Endothelial cell of umbilical vein (primary cell): Measurements from ENCODE around the gene TMC2.
"Not testable (repeated sequence)": the region's sequence is repeated elsewhere in the genome, so short reads cannot be mapped to it uniquely, and the experiment has no call there.

ENCODE experiments used
- EZH2 ChIP-seq: IDR thresholded peaks from 2 replicates; pipeline ENCODE4 v1.6.1; 2012; ENCODE audit warnings: borderline replicate concordance, low read depth, mild to moderate bottlenecking, moderate library complexity, low read length, inconsistent platforms; ENCODE audit not compliant: severe bottlenecking
- FOS ChIP-seq: IDR thresholded peaks from 2 replicates; pipeline ENCODE4 v1.6.1; 2011; ENCODE audit warnings: mild to moderate bottlenecking, low read length, moderate library complexity, borderline replicate concordance; ENCODE audit not compliant: insufficient read depth
- GATA2 ChIP-seq: IDR thresholded peaks from 2 replicates; pipeline ENCODE4 v1.7.0; 2011; ENCODE audit warnings: low read depth, mild to moderate bottlenecking, moderate library complexity, mixed read lengths, low read length; ENCODE audit not compliant: insufficient read length, insufficient read depth
- JUN ChIP-seq: IDR thresholded peaks from 2 replicates; pipeline ENCODE4 v1.6.1; 2011; ENCODE audit warnings: borderline replicate concordance, low read depth; ENCODE audit not compliant: insufficient read length, insufficient read depth
- MYC ChIP-seq: IDR thresholded peaks from one replicate; pipeline ENCODE4 v1.6.1; 2011; ENCODE audit warnings: mild to moderate bottlenecking, low read depth, low read length
- POLR2A ChIP-seq: IDR thresholded peaks from 2 replicates; pipeline ENCODE4 v1.6.1; 2012; ENCODE audit warnings: low read depth, mild to moderate bottlenecking, control low read depth, low read length
- POLR2AphosphoS5 ChIP-seq: IDR thresholded peaks from 2 replicates; pipeline ENCODE4 v1.6.1; 2012; ENCODE audit warnings: low read depth, mild to moderate bottlenecking, control low read depth, low read length, moderate library complexity; ENCODE audit not compliant: insufficient read depth
- TF ChIP-seq, protein P1 (sequence below), 2 donors: IDR thresholded peaks; 1 replicate in 1 of 2; 2 replicates in 1 of 2; pipeline ENCODE4 v1.5.1; 2011; ENCODE audit warnings: low read length in 2 of 2, mild to moderate bottlenecking in 2 of 2, moderate library complexity in 2 of 2, control low read depth in 1 of 2, inconsistent platforms in 1 of 2, low read depth in 1 of 2; ENCODE audit not compliant: insufficient read depth in 1 of 2; ENCODE audit errors: extremely low read depth in 1 of 2
- TF ChIP-seq, protein P2 (sequence below): IDR thresholded peaks from 2 replicates; pipeline ENCODE4 v1.6.1; 2011; ENCODE audit not compliant: insufficient read depth, insufficient read length

GRCh38 chr20:2682040-2682439, 145.7 kb downstream of the TMC2 start:
- TF ChIP-seq FOS, EZH2, POLR2A, POLR2AphosphoS5, MYC, JUN, GATA2: not testable (repeated sequence)
- TF ChIP-seq, protein P1, sequence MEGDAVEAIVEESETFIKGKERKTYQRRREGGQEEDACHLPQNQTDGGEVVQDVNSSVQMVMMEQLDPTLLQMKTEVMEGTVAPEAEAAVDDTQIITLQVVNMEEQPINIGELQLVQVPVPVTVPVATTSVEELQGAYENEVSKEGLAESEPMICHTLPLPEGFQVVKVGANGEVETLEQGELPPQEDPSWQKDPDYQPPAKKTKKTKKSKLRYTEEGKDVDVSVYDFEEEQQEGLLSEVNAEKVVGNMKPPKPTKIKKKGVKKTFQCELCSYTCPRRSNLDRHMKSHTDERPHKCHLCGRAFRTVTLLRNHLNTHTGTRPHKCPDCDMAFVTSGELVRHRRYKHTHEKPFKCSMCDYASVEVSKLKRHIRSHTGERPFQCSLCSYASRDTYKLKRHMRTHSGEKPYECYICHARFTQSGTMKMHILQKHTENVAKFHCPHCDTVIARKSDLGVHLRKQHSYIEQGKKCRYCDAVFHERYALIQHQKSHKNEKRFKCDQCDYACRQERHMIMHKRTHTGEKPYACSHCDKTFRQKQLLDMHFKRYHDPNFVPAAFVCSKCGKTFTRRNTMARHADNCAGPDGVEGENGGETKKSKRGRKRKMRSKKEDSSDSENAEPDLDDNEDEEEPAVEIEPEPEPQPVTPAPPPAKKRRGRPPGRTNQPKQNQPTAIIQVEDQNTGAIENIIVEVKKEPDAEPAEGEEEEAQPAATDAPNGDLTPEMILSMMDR (IDR thresholded peaks at IDR 0.05; ENCODE audit: extremely low read depth in 1 of 2, insufficient read depth in 1 of 2, low read depth in 1 of 2, low read length in 2 of 2) = not testable (repeated sequence)
- TF ChIP-seq, protein P2, sequence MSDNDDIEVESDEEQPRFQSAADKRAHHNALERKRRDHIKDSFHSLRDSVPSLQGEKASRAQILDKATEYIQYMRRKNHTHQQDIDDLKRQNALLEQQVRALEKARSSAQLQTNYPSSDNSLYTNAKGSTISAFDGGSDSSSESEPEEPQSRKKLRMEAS = not testable (repeated sequence)
